NCI-H1105 treated with DMSO at 0.1 percent for 48 hours (cell line): ENCODE measurements around the gene C5.

ENCODE experiments used
- DNase-seq: peaks from one replicate; lab custom pipeline; 2025; lab: John Stamatoyannopoulos, UW

C5 gene

GRCh38 chr9:120909904-120910303, 140.2 kb downstream of the C5 start:
- no peak for DNase-seq

- no peak for DNase-seq
Measured at GRCh38 chr9:120905315-120906164, 144.5 kb downstream of the C5 start.

- no peak for DNase-seq
Measured at GRCh38 chr9:120904978-120905301, 145.1 kb downstream of the C5 start.

- no peak for DNase-seq
Measured at GRCh38 chr9:120904061-120904977, 145.8 kb downstream of the C5 start.

GRCh38 chr9:120902569-120903535, 147.2 kb downstream of the C5 start:
- no peak for DNase-seq
